SU-DHL-6 (cell line): ENCODE measurements around the gene SRXN1.

Source experiments
- H2AFZ ChIP-seq: fragments of 200-600 bp; sonication (generic); 2 replicates; pipeline ENCODE4 v1.6.1; 2014; ENCODE audit warnings: low read depth, mild to moderate bottlenecking, moderate library complexity, mixed read lengths, antibody characterized with exemption, low read length; ENCODE audit not compliant: severe bottlenecking
- H3F3A ChIP-seq: fragments of 200-600 bp; shearing (Covaris generic); 2 replicates; pipeline ENCODE4 v1.6.0; 2016; ENCODE audit warnings: antibody characterized with exemption, mild to moderate bottlenecking; ENCODE audit not compliant: insufficient read depth
- H3K27ac ChIP-seq: fragments of 200-600 bp; sonication (generic); 2 replicates; pipeline ENCODE4 v1.5.1; 2016; ENCODE audit warnings: low read depth, mild to moderate bottlenecking, low read length, moderate library complexity, mixed read lengths
- H3K27me3 ChIP-seq: fragments of 200-600 bp; sonication (generic), shearing (Covaris generic); 2 replicates; pipeline ENCODE4 v1.6.0; 2014; ENCODE audit warnings: mild to moderate bottlenecking, low read length
- H3K36me3 ChIP-seq: fragments of 200-600 bp; sonication (generic); 2 replicates; pipeline ENCODE4 v1.6.1; 2014; ENCODE audit warnings: mild to moderate bottlenecking, low read length, mixed read lengths
- H3K4me2 ChIP-seq: fragments of 300-600, 200-600 bp; shearing (Covaris generic), sonication (generic); 2 replicates; pipeline ENCODE4 v1.6.0; 2014; ENCODE audit warnings: low read length, low read depth, mild to moderate bottlenecking; ENCODE audit not compliant: poor library complexity, severe bottlenecking
- H3K4me3 ChIP-seq: fragments of 200-600 bp; sonication (generic); 2 replicates; pipeline ENCODE4 v1.5.1; 2014; ENCODE audit warnings: antibody characterized with exemption, low read length, mild to moderate bottlenecking, mixed read lengths; ENCODE audit not compliant: insufficient read depth, poor library complexity, severe bottlenecking
- H3K79me2 ChIP-seq: fragments of 200-600 bp; sonication (generic); 2 replicates; pipeline ENCODE4 v1.6.1; 2014; ENCODE audit warnings: mild to moderate bottlenecking, low read length, moderate library complexity; ENCODE audit not compliant: insufficient read depth
- H3K9ac ChIP-seq: fragments of 200-600 bp; sonication (generic); 2 replicates; pipeline ENCODE4 v1.7.0; 2014; ENCODE audit warnings: mild to moderate bottlenecking, low read length
- H3K9me2 ChIP-seq: fragments of 200-600 bp; sonication (generic); replicated peaks from 2 replicates; pipeline ENCODE4 v1.6.1; 2014; ENCODE audit warnings: low read length; ENCODE audit not compliant: insufficient read depth
- H3K9me3 ChIP-seq: fragments of 200-600 bp; sonication (generic); 2 replicates; pipeline ENCODE4 v1.6.1; 2014; ENCODE audit warnings: low read length, mixed read lengths; ENCODE audit not compliant: insufficient read depth
- H4K20me1 ChIP-seq: fragments of 200-600 bp; sonication (generic); 2 replicates; pipeline ENCODE4 v1.6.1; 2014; ENCODE audit warnings: low read depth, mild to moderate bottlenecking, antibody characterized with exemption, low read length, moderate library complexity, mixed read lengths
- CTCF ChIP-seq: fragments of 200-600 bp; sonication (generic); IDR thresholded peaks from one replicate; pipeline ENCODE4 v1.5.1; 2017; ENCODE audit warnings: antibody characterized with exemption, mild to moderate bottlenecking, low read length, moderate library complexity; ENCODE audit not compliant: insufficient read depth, poor library complexity, severe bottlenecking
- EZH2phosphoT487 ChIP-seq: fragments of 200-600 bp; sonication (generic), shearing (Covaris generic); conservative IDR thresholded peaks from 2 replicates; pipeline ENCODE4 v1.6.1; 2018; ENCODE audit warnings: mild to moderate bottlenecking, antibody characterized with exemption, low read length, moderate library complexity, mixed read lengths

The SRXN1 gene

DNA sequence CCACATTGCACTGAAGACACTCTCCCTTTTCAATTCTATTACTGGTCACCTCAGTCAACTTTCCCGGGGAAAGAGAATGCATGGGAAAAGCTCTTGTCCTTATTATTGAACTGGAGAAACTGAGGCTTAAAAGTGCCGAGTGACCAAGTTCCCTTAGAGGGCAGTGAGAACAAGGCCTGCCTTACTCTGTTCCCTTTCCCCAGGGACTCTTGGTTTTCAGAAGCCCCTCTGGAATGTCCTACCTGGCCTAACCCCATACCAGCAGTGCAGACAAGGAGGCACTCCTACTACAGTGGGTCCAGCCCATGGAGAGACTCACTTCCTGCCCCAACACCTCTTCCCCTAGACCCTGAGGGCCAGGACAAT, 6.1 kb downstream of the SRXN1 start:
- Histone ChIP-seq H3K9me3 (no peaks in the 10 kb centered on the region), H3K36me3 (no peaks in the 10 kb centered on the region), H2AFZ (no peak overlapping the region), H3K9ac (no peak overlapping the region), H3F3A (no peaks in the 10 kb centered on the region), H3K27me3 (no peaks in the 10 kb centered on the region), H3K79me2 (peaks cover 3% of the 10 kb centered on the region; the same call in 1 of the 2 replicates), H3K27ac (no peak overlapping the region), H4K20me1 (no peaks in the 10 kb centered on the region), H3K4me2 (no peak overlapping the region), H3K4me3 (no peak overlapping the region), H3K9me2 (no peaks in the 10 kb centered on the region)
- no peak for TF ChIP-seq CTCF
- no peak for TF ChIP-seq EZH2phosphoT487

DNA sequence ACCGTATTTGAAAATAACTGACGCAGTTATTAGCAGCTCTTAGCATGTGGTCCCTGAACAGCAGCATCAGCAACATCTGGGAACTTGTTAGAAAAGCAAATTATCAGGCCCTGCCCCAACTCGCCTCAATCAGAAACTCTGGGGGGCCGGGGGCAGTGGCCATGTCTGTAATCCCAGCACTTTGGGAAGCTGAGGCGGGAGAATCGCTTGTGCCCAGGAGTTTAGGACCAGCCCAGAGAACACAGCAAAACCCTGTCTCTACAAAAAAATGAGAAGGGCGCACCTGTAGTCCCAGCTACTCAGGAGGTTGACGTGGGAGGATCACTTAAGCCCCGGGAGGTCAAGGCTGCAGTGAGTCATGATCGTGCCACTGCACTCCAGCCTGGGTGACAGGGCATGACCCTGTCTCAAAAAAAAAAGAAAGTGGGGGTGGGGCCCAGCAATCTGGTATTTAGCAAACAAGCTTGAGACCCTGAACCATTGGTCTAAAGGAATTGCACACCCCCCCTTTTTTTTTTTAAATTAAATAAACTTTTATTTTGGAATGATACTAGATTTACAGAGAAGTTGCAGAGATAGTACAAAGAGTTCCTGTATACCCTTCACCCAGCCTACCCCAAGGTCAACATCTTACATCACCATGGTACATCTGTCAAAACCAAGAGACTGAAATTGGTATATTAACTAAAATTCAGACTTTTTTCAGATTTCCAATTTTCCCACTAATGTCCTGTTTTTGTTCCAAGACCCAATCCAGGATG, 6.7 kb downstream of the SRXN1 start:
- Histone ChIP-seq H3K27me3 (no peaks in the 10 kb centered on the region), H3K36me3 (no peaks in the 10 kb centered on the region), H3K4me2 (no peak overlapping the region), H3K79me2 (no peaks in the 10 kb centered on the region), H3F3A (no peaks in the 10 kb centered on the region), H3K4me3 (no peak overlapping the region), H4K20me1 (no peaks in the 10 kb centered on the region), H3K9ac (no peak overlapping the region), H3K9me3 (no peaks in the 10 kb centered on the region), H2AFZ (no peak overlapping the region), H3K27ac (no peak overlapping the region), H3K9me2 (no peaks in the 10 kb centered on the region)
- TF ChIP-seq CTCF (no peak), EZH2phosphoT487 (no peak)

GRCh38 chr20:645318-646106, 7.5 kb downstream of the SRXN1 start:
- H3F3A ChIP-seq, result no peaks in the 10 kb centered on the region
- H3K9me3 ChIP-seq, result no peaks in the 10 kb centered on the region
- no peak overlapping the region for H3K27ac ChIP-seq
- no peak overlapping the region for H3K4me2 ChIP-seq
- no peaks in the 10 kb centered on the region for H3K79me2 ChIP-seq
- no peak overlapping the region for H3K4me3 ChIP-seq
- no peaks in the 10 kb centered on the region for H3K9me2 ChIP-seq
- TF ChIP-seq CTCF (peak; percentile 82), EZH2phosphoT487 (no peak)
- no peak overlapping the region for H3K9ac ChIP-seq
- no peak overlapping the region for H2AFZ ChIP-seq
- no peaks in the 10 kb centered on the region for H4K20me1 ChIP-seq
- H3K27me3 ChIP-seq, result no peaks in the 10 kb centered on the region
- no peaks in the 10 kb centered on the region for H3K36me3 ChIP-seq
